ENCODE data around the gene PDIA4.
"Not testable (repeated sequence)": the region's sequence is repeated elsewhere in the genome, so short reads cannot be mapped to it uniquely, and the experiment has no call there.

The PDIA4 gene

GRCh38 chr7:148999192-148999591 is 29.1 kb downstream of the PDIA4 start:
- H3K27ac Mint-ChIP-seq: no peak overlapping the region
- no peak overlapping the region for H3K4me3 Mint-ChIP-seq

GRCh38 chr7:148997497-148997896 is 30.8 kb downstream of the PDIA4 start:
- no peaks in the 10 kb centered on the region for H3K27me3 Mint-ChIP-seq
- no peak overlapping the region for H3K4me3 Mint-ChIP-seq
- H3K9me3 Mint-ChIP-seq: no peaks in the 10 kb centered on the region
- H3K36me3 Mint-ChIP-seq: peaks cover 2% of the 10 kb centered on the region
- no peak overlapping the region for H3K27ac Mint-ChIP-seq
- no peaks in the 10 kb centered on the region for H3K4me1 Mint-ChIP-seq

More at GRCh38 chr7:148999192-148999591, 29.1 kb downstream of the PDIA4 start:
- Mint-ChIP-seq H3K9me3 (no peaks in the 10 kb centered on the region), H3K36me3 (peaks cover 6% of the 10 kb centered on the region), H3K27me3 (no peaks in the 10 kb centered on the region), H3K4me1 (no peaks in the 10 kb centered on the region)

GRCh38 chr7:148994576-148994975 is 33.7 kb downstream of the PDIA4 start:
- Mint-ChIP-seq H3K36me3 (no peaks in the 10 kb centered on the region), H3K4me3 (no peak overlapping the region), H3K4me1 (no peaks in the 10 kb centered on the region), H3K27ac (no peak overlapping the region), H3K27me3 (no peaks in the 10 kb centered on the region), H3K9me3 (no peaks in the 10 kb centered on the region)

- H3K27ac Mint-ChIP-seq: no peak overlapping the region
- H3K27me3 Mint-ChIP-seq: no peaks in the 10 kb centered on the region
- H3K36me3 Mint-ChIP-seq: no peaks in the 10 kb centered on the region
- peaks cover 4% of the 10 kb centered on the region for H3K4me1 Mint-ChIP-seq
- no peaks in the 10 kb centered on the region for H3K9me3 Mint-ChIP-seq
- H3K4me3 Mint-ChIP-seq: no peak overlapping the region
These were observed 35.1 kb downstream of the PDIA4 start for GRCh38 chr7:148993193-148993592.

GRCh38 chr7:148991536-148991935 is 36.8 kb downstream of the PDIA4 start:
- Mint-ChIP-seq H3K9me3 (no peaks in the 10 kb centered on the region), H3K27ac (no peak overlapping the region), H3K27me3 (no peaks in the 10 kb centered on the region), H3K36me3 (no peaks in the 10 kb centered on the region), H3K4me1 (peaks cover 18% of the 10 kb centered on the region), H3K4me3 (no peak overlapping the region)

- no peaks in the 10 kb centered on the region for H3K9me3 Mint-ChIP-seq
- peak overlapping the region; percentile 99 for H3K4me3 Mint-ChIP-seq
- H3K36me3 Mint-ChIP-seq: no peaks in the 10 kb centered on the region
- H3K4me1 Mint-ChIP-seq: peaks cover 49% of the 10 kb centered on the region
- no peaks in the 10 kb centered on the region for H3K27me3 Mint-ChIP-seq
- H3K27ac Mint-ChIP-seq: peak overlapping the region; percentile 99
These were observed 40.4 kb downstream of the PDIA4 start for GRCh38 chr7:148987751-148988512.

GRCh38 chr7:148987010-148987750 is 41.1 kb downstream of the PDIA4 start:
- Mint-ChIP-seq H3K27me3 (no peaks in the 10 kb centered on the region), H3K36me3 (no peaks in the 10 kb centered on the region), H3K4me1 (peaks cover 51% of the 10 kb centered on the region), H3K4me3 (peak overlapping the region; percentile 99), H3K27ac (peak overlapping the region; percentile 99), H3K9me3 (no peaks in the 10 kb centered on the region)

GRCh38 chr7:148986742-148987009 is 41.6 kb downstream of the PDIA4 start:
- H3K4me1 Mint-ChIP-seq: peaks cover 51% of the 10 kb centered on the region
- peak overlapping the region; percentile 99 for H3K4me3 Mint-ChIP-seq
- no peaks in the 10 kb centered on the region for H3K27me3 Mint-ChIP-seq
- H3K36me3 Mint-ChIP-seq: no peaks in the 10 kb centered on the region
- peak overlapping the region; percentile 99 for H3K27ac Mint-ChIP-seq
- H3K9me3 Mint-ChIP-seq: no peaks in the 10 kb centered on the region

- H3K9me3 Mint-ChIP-seq: peaks cover 7% of the 10 kb centered on the region
- peaks cover 4% of the 10 kb centered on the region for H3K36me3 Mint-ChIP-seq
- peak overlapping the region; percentile 99 for H3K27ac Mint-ChIP-seq
- H3K4me3 Mint-ChIP-seq: peak overlapping the region; percentile 90
- H3K27me3 Mint-ChIP-seq: no peaks in the 10 kb centered on the region
- peaks cover 70% of the 10 kb centered on the region for H3K4me1 Mint-ChIP-seq
These were observed 44.8 kb downstream of the PDIA4 start for GRCh38 chr7:148983200-148984146.

GRCh38 chr7:148982654-148983199 is 45.6 kb downstream of the PDIA4 start:
- Mint-ChIP-seq H3K36me3 (peaks cover 4% of the 10 kb centered on the region), H3K27ac (peak overlapping the region; percentile 85), H3K4me3 (peak overlapping the region; percentile 90), H3K27me3 (no peaks in the 10 kb centered on the region), H3K4me1 (peaks cover 67% of the 10 kb centered on the region), H3K9me3 (peaks cover 7% of the 10 kb centered on the region)

- H3K4me1 Mint-ChIP-seq: peaks cover 45% of the 10 kb centered on the region
- peaks cover 7% of the 10 kb centered on the region for H3K9me3 Mint-ChIP-seq
- peak overlapping the region; percentile 49 for H3K4me3 Mint-ChIP-seq
- peaks cover 4% of the 10 kb centered on the region for H3K36me3 Mint-ChIP-seq
- no peaks in the 10 kb centered on the region for H3K27me3 Mint-ChIP-seq
- H3K27ac Mint-ChIP-seq: peak overlapping the region; percentile 83
These were observed 48.5 kb downstream of the PDIA4 start for GRCh38 chr7:148979827-148980226.

- not testable (repeated sequence) for H3K36me3 Mint-ChIP-seq, H3K27me3 Mint-ChIP-seq, H3K4me3 Mint-ChIP-seq, H3K9me3 Mint-ChIP-seq
- Mint-ChIP-seq H3K4me1 (peaks cover 37% of the 10 kb centered on the region), H3K27ac (peak overlapping the region; percentile 83)
These were observed 49.2 kb downstream of the PDIA4 start for GRCh38 chr7:148979072-148979471.

- Mint-ChIP-seq H3K4me1 (peaks cover 28% of the 10 kb centered on the region), H3K27me3 (no peaks in the 10 kb centered on the region), H3K36me3 (peaks cover 4% of the 10 kb centered on the region), H3K9me3 (peaks cover 7% of the 10 kb centered on the region), H3K27ac (peak overlapping the region; percentile 25), H3K4me3 (no peak overlapping the region)
These were observed 50.2 kb downstream of the PDIA4 start for GRCh38 chr7:148978091-148978490.

GRCh38 chr7:148975896-148976295 is 52.4 kb downstream of the PDIA4 start:
- Mint-ChIP-seq H3K36me3 (peaks cover 5% of the 10 kb centered on the region), H3K27ac (no peak overlapping the region), H3K4me3 (no peak overlapping the region), H3K4me1 (peaks cover 17% of the 10 kb centered on the region), H3K9me3 (no peaks in the 10 kb centered on the region), H3K27me3 (no peaks in the 10 kb centered on the region)

- Mint-ChIP-seq H3K36me3 (peaks cover 5% of the 10 kb centered on the region), H3K27ac (no peak overlapping the region), H3K4me3 (no peak overlapping the region), H3K4me1 (peaks cover 4% of the 10 kb centered on the region), H3K9me3 (no peaks in the 10 kb centered on the region), H3K27me3 (no peaks in the 10 kb centered on the region)
These were observed 55.0 kb downstream of the PDIA4 start for GRCh38 chr7:148973256-148973655.
